B cell (primary cell): Measurements from ENCODE around the gene ASPG. TPM values are rescaled to one million over a fixed set of nuclear protein-coding genes. Genes with fewer than 3 reads are reported as not detected.

ENCODE experiments used
- ATAC-seq: fragments of 200-7000 bp; cut with Tn5 transposase; one replicate; pipeline ENCODE4 v1.10.0; 2021; ENCODE audit warnings: low read depth, mild to moderate bottlenecking, moderate number of reproducible peaks, moderate library complexity
- CTCF ChIA-PET: fragments of 350-600 bp; sonication (Branson Sonifier 250); formaldehyde crosslinking; loops from one replicate; lab custom pipeline; 2021; ENCODE audit warnings: antibody characterized with exemption, inconsistent platforms; lab: Charles Lee
- POLR2A ChIA-PET: fragments of 350-600 bp; sonication (Branson Sonifier 250); formaldehyde crosslinking; loops from one replicate; lab custom pipeline; 2021; ENCODE audit warnings: antibody characterized with exemption; lab: Charles Lee
- DNase-seq: peaks from one replicate; pipeline ENCODE4 v3.0.0; 2013
- H2AFZ ChIP-seq: 2 replicates; pipeline ENCODE4 v1.6.1; 2012; ENCODE audit warnings: mild to moderate bottlenecking, low read depth, low read length; ENCODE audit not compliant: insufficient read depth, poor library complexity, severe bottlenecking
- H3K27ac ChIP-seq, 2 donors: 1 replicate in 1 of 2; 2 replicates in 1 of 2; pipeline ENCODE4 v1.5.1; 2012 to 2013; ENCODE audit warnings: low read length in 2 of 2, mild to moderate bottlenecking in 2 of 2, moderate library complexity in 1 of 2
- H3K27me3 ChIP-seq, 4 experiments: fragments of 200-600 bp in 1 of 4; sonication (generic) in 1 of 4; replicated peaks in 1 of 4; 1 replicate in 2 of 4; 2 replicates in 2 of 4; pipeline versions ENCODE4 v1.6.1 to v1.7.0; 2013 to 2016; ENCODE audit warnings: low read length in 3 of 4, mild to moderate bottlenecking in 2 of 4, mixed read lengths in 1 of 4, moderate library complexity in 1 of 4; ENCODE audit not compliant: insufficient read depth in 4 of 4, control insufficient read depth in 3 of 4; ENCODE audit errors: control extremely low read depth in 1 of 4
- H3K36me3 ChIP-seq, 2 experiments: replicated peaks in 1 of 2; 1 replicate in 1 of 2; 2 replicates in 1 of 2; pipeline versions ENCODE4 v1.6.1 to v1.7.1; 2013; ENCODE audit warnings: low read length in 1 of 2; ENCODE audit not compliant: insufficient read depth in 2 of 2, control insufficient read depth in 1 of 2; ENCODE audit errors: control extremely low read depth in 1 of 2, extremely low read depth in 1 of 2
- H3K4me1 ChIP-seq, 2 donors: fragments of 200-600 bp in 1 of 2; sonication (generic) in 1 of 2; 1 replicate in 1 of 2; 2 replicates in 1 of 2; pipeline versions ENCODE4 v1.5.1 to v1.6.1; 2013 to 2017; ENCODE audit warnings: low read length in 2 of 2; ENCODE audit not compliant: control insufficient read depth in 2 of 2, insufficient read depth in 2 of 2
- H3K4me2 ChIP-seq: replicated peaks from 2 replicates; pipeline ENCODE3; 2012; ENCODE audit warnings: mild to moderate bottlenecking, low read depth, low read length; ENCODE audit not compliant: poor library complexity, severe bottlenecking
- H3K4me3 ChIP-seq, 5 experiments: fragments of 200-600 bp in 1 of 5; sonication (generic) in 1 of 5; 1 replicate in 3 of 5; 2 replicates in 2 of 5; pipeline versions ENCODE4 v1.5.1 to v1.7.0; 2011 to 2016; ENCODE audit warnings: low read length in 4 of 5, mild to moderate bottlenecking in 4 of 5, low read depth in 2 of 5, control low read depth in 1 of 5, moderate library complexity in 1 of 5; ENCODE audit not compliant: insufficient read depth in 1 of 5; ENCODE audit errors: control extremely low read depth in 1 of 5, extremely low read depth in 1 of 5
- H3K79me2 ChIP-seq: fragments of 200-600 bp; sonication (generic); one replicate; pipeline ENCODE4 v1.6.0; 2016; ENCODE audit warnings: low read length; ENCODE audit not compliant: control insufficient read depth, insufficient read depth
- H3K9ac ChIP-seq: fragments of 200-600 bp; sonication (generic); 2 replicates; pipeline ENCODE4 v1.6.1; 2017; ENCODE audit warnings: mild to moderate bottlenecking, low read length, moderate library complexity
- H3K9me3 ChIP-seq, 3 donors: one replicate each; pipeline versions ENCODE4 v1.6.1 to v1.7.1; 2013; ENCODE audit warnings: low read length in 2 of 3; ENCODE audit not compliant: control insufficient read depth in 2 of 3, insufficient read depth in 1 of 3; ENCODE audit errors: control extremely low read depth in 1 of 3
- H4K20me1 ChIP-seq: 2 replicates; pipeline ENCODE4 v1.6.0; 2012; ENCODE audit warnings: mild to moderate bottlenecking, low read length; ENCODE audit not compliant: insufficient read depth, control insufficient read depth, poor library complexity, severe bottlenecking
- H3K27ac Mint-ChIP-seq: one replicate; pipeline ENCODE4 v1.8.0; 2021; ENCODE audit warnings: mixed read lengths
- H3K27me3 Mint-ChIP-seq: one replicate; pipeline ENCODE4 v1.8.0; 2021; ENCODE audit warnings: mixed read lengths
- H3K4me1 Mint-ChIP-seq: one replicate; pipeline ENCODE4 v1.8.0; 2021; ENCODE audit warnings: mixed read lengths
- H3K4me3 Mint-ChIP-seq: one replicate; pipeline ENCODE4 v1.8.0; 2021; ENCODE audit warnings: mixed read lengths
- H3K9me3 Mint-ChIP-seq: one replicate; pipeline ENCODE4 v1.8.0; 2022; ENCODE audit warnings: mixed read lengths; ENCODE audit not compliant: insufficient read depth
- EZH2 ChIP-seq: IDR thresholded peaks from 2 replicates; pipeline ENCODE4 v1.6.1; 2012; ENCODE audit warnings: borderline replicate concordance, low read depth, mild to moderate bottlenecking, moderate library complexity, low read length; ENCODE audit not compliant: insufficient read depth, poor library complexity, severe bottlenecking
- WGBS: methylation state at CpG from one replicate; pipeline ENCODE4 v1.1.5; 2013; ENCODE audit warnings: missing lambda C conversion rate; ENCODE audit not compliant: insufficient coverage; 5-methylcytosine and 5-hydroxymethylcytosine counted together
- intact Hi-C: fragments of 100-400 bp; cut with micrococcal nuclease; formaldehyde crosslinking; loops from one replicate; pipeline ENCODE4 v1.10.0; 2022
- polyA plus RNA-seq: library from polyadenylated mRNA; depleted of rRNA; stranded (reverse); fragments of >200 nt; gene quantifications from 2 replicates; pipeline ENCODE4 v1.2.3, GENCODE V29; 2012
- total RNA-seq, 2 donors: library from RNA; stranded (reverse); fragments of 120-200 nt in 1 of 2; gene quantifications; 1 replicate in 1 of 2; 2 replicates in 1 of 2; pipeline versions ENCODE4 v1.2.3 to v1.2.4, GENCODE V29; 2013 to 2022
- TF ChIP-seq, protein P1 (sequence below): fragments of 200-600 bp; IDR thresholded peaks from one replicate; pipeline ENCODE4 v1.8.0; 2022; ENCODE audit warnings: antibody characterized with exemption, mild to moderate bottlenecking

The ASPG gene
- total and polyA plus RNA-seq, 2 donors (not counting 1 experiment from before 2014, with no cell fraction given): not detected

DNA sequence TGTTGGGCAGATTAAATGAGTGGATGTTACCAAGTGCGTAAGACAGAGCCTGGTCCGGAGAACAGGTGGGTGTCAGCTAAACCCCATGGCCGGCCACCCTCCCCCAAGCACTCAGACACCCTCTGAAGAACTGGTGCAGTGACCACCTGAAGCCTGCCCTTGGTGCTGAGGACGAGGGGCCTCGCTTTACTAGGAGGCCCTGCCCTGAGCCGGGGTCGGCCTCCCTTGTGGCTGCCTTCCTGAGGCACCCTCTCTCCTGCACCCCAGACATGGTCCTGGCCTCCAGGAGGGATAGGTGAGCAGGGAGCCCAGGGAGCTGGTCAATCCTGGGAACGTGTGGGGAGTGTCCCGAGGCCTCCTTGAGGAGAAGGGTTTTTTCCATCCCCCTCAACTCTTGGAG is 48.0 kb downstream of the ASPG start:
- WGBS: 92% methylated on average over 6 of the region's 9 CpGs
- Histone ChIP-seq H3K9me3 (peaks cover 0 to 34% (median 14%) of the 10 kb centered on the region in 3 donors), H3K4me3 (no peak overlapping the region), H3K9ac (no peak overlapping the region), H3K79me2 (no peaks in the 10 kb centered on the region), H4K20me1 (no peaks in the 10 kb centered on the region), H3K4me2 (no peak overlapping the region), H3K27me3 (peaks cover 0 to 65% (median 20%) of the 10 kb centered on the region in 4 experiments), H3K27ac (no peak overlapping the region), H3K4me1 (peaks cover 26% of the 10 kb centered on the region in 2 donors), H2AFZ (no peak overlapping the region), H3K36me3 (no peaks in the 10 kb centered on the region)
- no peak overlapping the region for H3K27ac Mint-ChIP-seq
- ChIA-PET CTCF (no interaction called here), POLR2A (no interaction called here)
- DNase-seq (no peak), ATAC-seq (no peak)
- H3K4me1 Mint-ChIP-seq: peaks cover 9% of the 10 kb centered on the region
- peaks cover 37% of the 10 kb centered on the region for H3K27me3 Mint-ChIP-seq
- TF ChIP-seq, protein P1, sequence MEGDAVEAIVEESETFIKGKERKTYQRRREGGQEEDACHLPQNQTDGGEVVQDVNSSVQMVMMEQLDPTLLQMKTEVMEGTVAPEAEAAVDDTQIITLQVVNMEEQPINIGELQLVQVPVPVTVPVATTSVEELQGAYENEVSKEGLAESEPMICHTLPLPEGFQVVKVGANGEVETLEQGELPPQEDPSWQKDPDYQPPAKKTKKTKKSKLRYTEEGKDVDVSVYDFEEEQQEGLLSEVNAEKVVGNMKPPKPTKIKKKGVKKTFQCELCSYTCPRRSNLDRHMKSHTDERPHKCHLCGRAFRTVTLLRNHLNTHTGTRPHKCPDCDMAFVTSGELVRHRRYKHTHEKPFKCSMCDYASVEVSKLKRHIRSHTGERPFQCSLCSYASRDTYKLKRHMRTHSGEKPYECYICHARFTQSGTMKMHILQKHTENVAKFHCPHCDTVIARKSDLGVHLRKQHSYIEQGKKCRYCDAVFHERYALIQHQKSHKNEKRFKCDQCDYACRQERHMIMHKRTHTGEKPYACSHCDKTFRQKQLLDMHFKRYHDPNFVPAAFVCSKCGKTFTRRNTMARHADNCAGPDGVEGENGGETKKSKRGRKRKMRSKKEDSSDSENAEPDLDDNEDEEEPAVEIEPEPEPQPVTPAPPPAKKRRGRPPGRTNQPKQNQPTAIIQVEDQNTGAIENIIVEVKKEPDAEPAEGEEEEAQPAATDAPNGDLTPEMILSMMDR: no peak
- no peak for TF ChIP-seq EZH2
- intact Hi-C loops: no loop called here
- no peak overlapping the region for H3K4me3 Mint-ChIP-seq
- peaks cover 3% of the 10 kb centered on the region for H3K9me3 Mint-ChIP-seq

DNA sequence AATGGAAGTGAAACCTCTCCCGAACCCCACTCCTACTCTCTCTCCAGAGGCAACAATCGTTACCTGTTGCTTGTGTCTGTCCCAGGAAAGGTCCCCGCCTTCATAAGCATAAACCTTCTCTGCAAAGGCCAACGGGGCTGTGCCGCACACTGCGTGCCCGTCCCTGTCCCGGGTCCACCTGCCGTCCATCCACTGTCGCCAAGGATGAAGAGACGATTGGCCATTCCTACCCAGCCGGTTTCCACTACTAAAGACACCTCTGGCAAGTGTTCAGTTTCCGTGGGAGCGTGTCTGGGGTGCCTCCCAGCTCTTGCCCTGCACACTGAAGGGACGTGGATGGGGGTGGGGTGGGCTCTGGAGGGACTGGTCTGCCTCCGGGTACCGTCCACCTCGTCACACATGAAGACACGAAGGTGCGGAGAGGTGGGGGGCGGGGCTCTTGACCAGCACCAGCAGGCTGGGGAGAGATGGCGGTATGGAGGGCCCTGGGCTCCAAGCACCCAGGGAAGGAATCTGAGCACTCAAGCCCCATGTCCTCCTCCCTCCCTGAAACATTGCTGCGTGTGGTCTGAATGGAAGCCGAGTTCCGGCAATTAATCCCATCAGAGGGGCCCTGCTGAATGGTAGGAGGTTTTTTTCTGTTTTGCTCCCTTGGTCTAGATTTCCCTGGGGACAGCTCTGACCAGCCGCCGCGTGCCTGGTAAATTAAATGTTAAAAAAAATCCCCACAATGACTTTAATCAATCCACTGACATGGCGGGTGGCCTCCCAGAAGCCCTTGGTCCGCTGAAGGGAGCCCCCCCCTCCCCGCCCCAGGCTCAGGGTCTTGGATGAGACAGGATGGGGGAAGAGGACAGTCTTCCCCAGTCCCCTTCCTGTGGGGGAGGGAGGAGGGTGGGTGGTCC is 48.8 kb downstream of the ASPG start:
- Mint-ChIP-seq H3K27ac (no peak overlapping the region), H3K9me3 (peaks cover 3% of the 10 kb centered on the region), H3K27me3 (peaks cover 36% of the 10 kb centered on the region), H3K4me1 (peaks cover 9% of the 10 kb centered on the region), H3K4me3 (no peak overlapping the region)
- H3K4me2 ChIP-seq: no peak overlapping the region
- WGBS: 83% methylated on average over 13 of the region's 31 CpGs
- no peak for ATAC-seq
- no peak overlapping the region for H2AFZ ChIP-seq
- no peak overlapping the region for H3K27ac ChIP-seq
- TF ChIP-seq, protein P1: no peak
- TF ChIP-seq EZH2: no peak
- peaks cover 0 to 34% (median 14%) of the 10 kb centered on the region in 3 donors for H3K9me3 ChIP-seq
- intact Hi-C loops: no loop called here
- H3K4me1 ChIP-seq: peaks cover 26 to 34% of the 10 kb centered on the region in 2 donors
- ChIA-PET POLR2A (no interaction called here), CTCF (no interaction called here)
- no peak overlapping the region for H3K9ac ChIP-seq
- no peak for DNase-seq
- H4K20me1 ChIP-seq: no peaks in the 10 kb centered on the region
- no peak overlapping the region for H3K4me3 ChIP-seq
- H3K79me2 ChIP-seq: no peaks in the 10 kb centered on the region
- peaks cover 0 to 69% (median 21%) of the 10 kb centered on the region in 4 experiments for H3K27me3 ChIP-seq
- H3K36me3 ChIP-seq: no peaks in the 10 kb centered on the region
